HepG2 (cell line): Measurements from ENCODE around the gene ZNF749. TPM values are rescaled to one million over a fixed set of nuclear protein-coding genes. Genes with fewer than 3 reads are reported as not detected.

Experiments used
- ETV6 ChIP-seq: sonication (generic); formaldehyde crosslinking; conservative IDR thresholded peaks from 2 replicates; pipeline ENCODE4 v1.4.0; 2020; ENCODE audit warnings: missing genetic modification reagents
- HNF4G ChIP-seq, 2 experiments: sonication (generic) in 1 of 2; formaldehyde crosslinking in 1 of 2; IDR thresholded peaks; 2 replicates each; pipeline versions ENCODE4 v1.4.0 to v1.6.1; 2011 to 2020; ENCODE audit warnings: borderline replicate concordance in 2 of 2, low read depth in 2 of 2, mild to moderate bottlenecking in 2 of 2, low read length in 1 of 2, missing genetic modification reagents in 1 of 2, moderate library complexity in 1 of 2
- MAF1 ChIP-seq: sonication (generic); formaldehyde crosslinking; IDR thresholded peaks from 2 replicates; pipeline ENCODE4 v1.5.0; 2020; ENCODE audit warnings: missing genetic modification reagents, borderline replicate concordance
- MIXL1 ChIP-seq: IDR thresholded peaks from 2 replicates; pipeline ENCODE4 v1.6.1; 2016
- MXD4 ChIP-seq: IDR thresholded peaks from 2 replicates; pipeline ENCODE4 v1.6.1; 2016; ENCODE audit warnings: mild to moderate bottlenecking, missing biosample characterization, missing genetic modification reagents
- RBM22 ChIP-seq: fragments of 200-400 bp; formaldehyde crosslinking; optimal IDR thresholded peaks from 2 replicates; pipeline ENCODE3; 2017; ENCODE audit warnings: mild to moderate bottlenecking, low read length, moderate library complexity
- REPIN1 ChIP-seq: sonication (generic); formaldehyde crosslinking; IDR thresholded peaks from 2 replicates; pipeline ENCODE4 v1.8.0; 2022; ENCODE audit warnings: missing genetic modification reagents, low read depth, mild to moderate bottlenecking, borderline replicate concordance
- RFX5 ChIP-seq: IDR thresholded peaks from 2 replicates; pipeline ENCODE4 v1.6.1; 2011; ENCODE audit warnings: low read depth, low read length, improper control_type of control experiment
- SRSF4 ChIP-seq: fragments of 200-400 bp; formaldehyde crosslinking; IDR thresholded peaks from one replicate; pipeline ENCODE4 v1.6.1; 2018; ENCODE audit warnings: mild to moderate bottlenecking, low read depth, low read length, moderate library complexity; ENCODE audit not compliant: poor library complexity, severe bottlenecking
- TSC22D2 ChIP-seq: sonication (generic); formaldehyde crosslinking; IDR thresholded peaks from 2 replicates; pipeline ENCODE4 v1.5.1; 2020; ENCODE audit warnings: missing genetic modification reagents, mild to moderate bottlenecking, borderline replicate concordance
- ZKSCAN1 ChIP-seq: fragments of 150-350 bp; IDR thresholded peaks from 2 replicates; pipeline ENCODE4 v1.6.1; 2014; ENCODE audit warnings: low read length
- ZNF460 ChIP-seq: sonication (generic); formaldehyde crosslinking; IDR thresholded peaks from 2 replicates; pipeline ENCODE4 v1.5.1; 2020; ENCODE audit warnings: missing genetic modification reagents, mild to moderate bottlenecking, borderline replicate concordance
- polyA plus RNA-seq, 8 experiments: library from polyadenylated mRNA; depleted of rRNA in 3 of 8; stranded (reverse) in 7 of 8; unstranded in 1 of 8; fragments of >200 nt; fragmentation: Illumina TruSeq in 4 of 8; extraction: Trizol in 4 of 8; gene quantifications; 2 replicates each; pipeline versions ENCODE4 v1.2.1 to v1.2.3, GENCODE V29; 2011 to 2016; ENCODE audit warnings: low read depth in 4 of 8, missing spikeins in 1 of 8, mixed read lengths in 1 of 8; ENCODE audit not compliant: insufficient read depth in 1 of 8
- total RNA-seq, 5 experiments: library from RNA; depleted of rRNA; stranded (reverse); fragments of >200 nt; fragmentation: Illumina TruSeq; extraction: Trizol; gene quantifications; 2 replicates each; pipeline ENCODE4 v1.2.3, GENCODE V29; 2016; ENCODE audit warnings: low read depth in 1 of 5
- TF ChIP-seq, protein P1 (sequence below): IDR thresholded peaks from 2 replicates; pipeline ENCODE4 v1.6.1; 2012; ENCODE audit warnings: low read length, improper control_type of control experiment
- TF ChIP-seq, protein P2 (sequence below): sonication (generic); formaldehyde crosslinking; IDR thresholded peaks from 2 replicates; pipeline ENCODE4 v1.4.0; 2020; ENCODE audit warnings: low read depth, mild to moderate bottlenecking, missing genetic modification reagents
- TF ChIP-seq, protein P3 (sequence below): IDR thresholded peaks from 2 replicates; pipeline ENCODE4 v1.6.1; 2018; ENCODE audit warnings: missing genetic modification reagents, mild to moderate bottlenecking, missing compliant biosample characterization

ZNF749 gene
- total and polyA plus RNA-seq, 2 of the 13 experiments (the other 11 are each of a cell fraction or from before 2014, with no cell fraction given), result 18.9 to 21.0 TPM

DNA sequence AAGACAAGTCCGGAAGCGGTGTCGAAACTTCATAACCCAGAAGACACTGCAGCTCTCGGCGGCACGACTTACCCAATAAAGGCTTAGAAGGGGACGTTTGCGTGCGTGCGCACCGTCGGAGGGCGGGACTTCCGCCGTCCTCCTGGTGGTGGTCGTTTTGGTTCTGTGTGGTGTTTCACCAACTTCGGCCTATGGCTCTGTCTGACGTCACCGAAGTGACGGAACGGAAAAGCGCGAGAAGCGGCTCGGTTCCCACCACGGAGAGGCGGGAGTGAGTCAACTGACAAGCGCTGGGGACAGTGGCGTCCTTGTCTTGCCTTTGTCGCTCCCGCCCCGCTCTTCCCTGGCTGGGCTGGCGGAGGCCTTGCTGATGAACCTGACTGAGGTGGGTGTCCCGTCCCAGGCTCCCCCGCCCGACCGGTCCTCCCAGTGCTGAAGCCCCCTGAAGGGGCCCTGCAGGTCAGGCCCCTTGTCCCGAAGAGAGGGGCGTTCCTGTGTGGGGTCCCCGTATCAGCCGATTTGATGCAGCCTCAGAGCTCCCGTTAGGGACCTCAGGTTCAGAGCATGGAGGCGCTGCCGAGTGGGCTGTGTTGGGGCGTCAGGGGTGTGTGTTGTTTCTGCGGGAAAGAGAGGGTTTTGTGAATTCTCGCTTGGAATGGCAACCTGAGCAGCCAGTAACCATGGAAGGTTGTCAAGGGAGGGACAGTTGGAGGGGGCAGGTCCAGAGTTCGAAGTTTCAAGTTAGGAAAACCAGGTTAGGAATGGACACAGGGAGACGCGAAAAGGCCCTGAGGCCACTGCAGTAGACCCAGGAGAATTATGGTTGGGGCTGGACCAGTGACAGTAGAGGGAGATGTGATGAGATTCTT is 45.2 kb upstream of the ZNF749 start, which contains the start of gene ZNF548 (continued):
- TF ChIP-seq, protein P1, sequence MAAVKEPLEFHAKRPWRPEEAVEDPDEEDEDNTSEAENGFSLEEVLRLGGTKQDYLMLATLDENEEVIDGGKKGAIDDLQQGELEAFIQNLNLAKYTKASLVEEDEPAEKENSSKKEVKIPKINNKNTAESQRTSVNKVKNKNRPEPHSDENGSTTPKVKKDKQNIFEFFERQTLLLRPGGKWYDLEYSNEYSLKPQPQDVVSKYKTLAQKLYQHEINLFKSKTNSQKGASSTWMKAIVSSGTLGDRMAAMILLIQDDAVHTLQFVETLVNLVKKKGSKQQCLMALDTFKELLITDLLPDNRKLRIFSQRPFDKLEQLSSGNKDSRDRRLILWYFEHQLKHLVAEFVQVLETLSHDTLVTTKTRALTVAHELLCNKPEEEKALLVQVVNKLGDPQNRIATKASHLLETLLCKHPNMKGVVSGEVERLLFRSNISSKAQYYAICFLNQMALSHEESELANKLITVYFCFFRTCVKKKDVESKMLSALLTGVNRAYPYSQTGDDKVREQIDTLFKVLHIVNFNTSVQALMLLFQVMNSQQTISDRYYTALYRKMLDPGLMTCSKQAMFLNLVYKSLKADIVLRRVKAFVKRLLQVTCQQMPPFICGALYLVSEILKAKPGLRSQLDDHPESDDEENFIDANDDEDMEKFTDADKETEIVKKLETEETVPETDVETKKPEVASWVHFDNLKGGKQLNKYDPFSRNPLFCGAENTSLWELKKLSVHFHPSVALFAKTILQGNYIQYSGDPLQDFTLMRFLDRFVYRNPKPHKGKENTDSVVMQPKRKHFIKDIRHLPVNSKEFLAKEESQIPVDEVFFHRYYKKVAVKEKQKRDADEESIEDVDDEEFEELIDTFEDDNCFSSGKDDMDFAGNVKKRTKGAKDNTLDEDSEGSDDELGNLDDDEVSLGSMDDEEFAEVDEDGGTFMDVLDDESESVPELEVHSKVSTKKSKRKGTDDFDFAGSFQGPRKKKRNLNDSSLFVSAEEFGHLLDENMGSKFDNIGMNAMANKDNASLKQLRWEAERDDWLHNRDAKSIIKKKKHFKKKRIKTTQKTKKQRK, result no peak
- TF ChIP-seq TSC22D2 (CRISPR knock-in tag), result no peak
- no peak for TF ChIP-seq ZNF460 (CRISPR knock-in tag)
- TF ChIP-seq, protein P2, sequence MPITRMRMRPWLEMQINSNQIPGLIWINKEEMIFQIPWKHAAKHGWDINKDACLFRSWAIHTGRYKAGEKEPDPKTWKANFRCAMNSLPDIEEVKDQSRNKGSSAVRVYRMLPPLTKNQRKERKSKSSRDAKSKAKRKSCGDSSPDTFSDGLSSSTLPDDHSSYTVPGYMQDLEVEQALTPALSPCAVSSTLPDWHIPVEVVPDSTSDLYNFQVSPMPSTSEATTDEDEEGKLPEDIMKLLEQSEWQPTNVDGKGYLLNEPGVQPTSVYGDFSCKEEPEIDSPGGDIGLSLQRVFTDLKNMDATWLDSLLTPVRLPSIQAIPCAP (CRISPR knock-in tag), result no peak
- TF ChIP-seq MXD4, result no peak
- TF ChIP-seq RBM22, result no peak
- TF ChIP-seq ETV6, result no peak
- TF ChIP-seq, protein P3, sequence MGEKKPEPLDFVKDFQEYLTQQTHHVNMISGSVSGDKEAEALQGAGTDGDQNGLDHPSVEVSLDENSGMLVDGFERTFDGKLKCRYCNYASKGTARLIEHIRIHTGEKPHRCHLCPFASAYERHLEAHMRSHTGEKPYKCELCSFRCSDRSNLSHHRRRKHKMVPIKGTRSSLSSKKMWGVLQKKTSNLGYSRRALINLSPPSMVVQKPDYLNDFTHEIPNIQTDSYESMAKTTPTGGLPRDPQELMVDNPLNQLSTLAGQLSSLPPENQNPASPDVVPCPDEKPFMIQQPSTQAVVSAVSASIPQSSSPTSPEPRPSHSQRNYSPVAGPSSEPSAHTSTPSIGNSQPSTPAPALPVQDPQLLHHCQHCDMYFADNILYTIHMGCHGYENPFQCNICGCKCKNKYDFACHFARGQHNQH (CRISPR knock-in tag), result peak; percentile 73; the same call in 1 of the 2 replicates
- TF ChIP-seq RFX5, result peak; percentile 10; the same call in 1 of the 2 replicates
- no peak for TF ChIP-seq SRSF4
- no peak for TF ChIP-seq MAF1 (CRISPR knock-in tag)
- TF ChIP-seq MIXL1 (CRISPR knock-in tag), result peak; percentile 68
- TF ChIP-seq REPIN1 (CRISPR knock-in tag), result no peak
- TF ChIP-seq HNF4G (IDR thresholded peaks at IDR 0.05; ENCODE audit: borderline replicate concordance, low read depth, low read length), result peak; percentile 74
- peak; percentile 33; the same call in 1 of the 2 replicates for TF ChIP-seq HNF4G (CRISPR knock-in tag; IDR thresholded peaks at IDR 0.05; ENCODE audit: borderline replicate concordance, low read depth)
- no peak for TF ChIP-seq ZKSCAN1
